Muscle of arm (tissue), 12 donors: ENCODE results near the gene ELAVL3. TPM values are rescaled to one million over a fixed set of nuclear protein-coding genes. Genes with fewer than 3 reads are reported as not detected.
"Not testable (repeated sequence)": the region's sequence is repeated elsewhere in the genome, so short reads cannot be mapped to it uniquely, and the experiment has no call there.

Experiments
- DNase-seq: peaks from one replicate; pipeline ENCODE4 v3.0.0-alpha.2; 2013
- polyA plus RNA-seq, 12 donors: library from polyadenylated mRNA; unstranded; fragments of 120-200 nt; gene quantifications; one replicate each; pipeline ENCODE4 v1.2.1, GENCODE V29; 2013; ENCODE audit not compliant: insufficient read length in 12 of 12

The ELAVL3 gene
- polyA plus RNA-seq, 12 donors: 0.05 to 4.3 (median 0.21) TPM; not detected in 5

DNA sequence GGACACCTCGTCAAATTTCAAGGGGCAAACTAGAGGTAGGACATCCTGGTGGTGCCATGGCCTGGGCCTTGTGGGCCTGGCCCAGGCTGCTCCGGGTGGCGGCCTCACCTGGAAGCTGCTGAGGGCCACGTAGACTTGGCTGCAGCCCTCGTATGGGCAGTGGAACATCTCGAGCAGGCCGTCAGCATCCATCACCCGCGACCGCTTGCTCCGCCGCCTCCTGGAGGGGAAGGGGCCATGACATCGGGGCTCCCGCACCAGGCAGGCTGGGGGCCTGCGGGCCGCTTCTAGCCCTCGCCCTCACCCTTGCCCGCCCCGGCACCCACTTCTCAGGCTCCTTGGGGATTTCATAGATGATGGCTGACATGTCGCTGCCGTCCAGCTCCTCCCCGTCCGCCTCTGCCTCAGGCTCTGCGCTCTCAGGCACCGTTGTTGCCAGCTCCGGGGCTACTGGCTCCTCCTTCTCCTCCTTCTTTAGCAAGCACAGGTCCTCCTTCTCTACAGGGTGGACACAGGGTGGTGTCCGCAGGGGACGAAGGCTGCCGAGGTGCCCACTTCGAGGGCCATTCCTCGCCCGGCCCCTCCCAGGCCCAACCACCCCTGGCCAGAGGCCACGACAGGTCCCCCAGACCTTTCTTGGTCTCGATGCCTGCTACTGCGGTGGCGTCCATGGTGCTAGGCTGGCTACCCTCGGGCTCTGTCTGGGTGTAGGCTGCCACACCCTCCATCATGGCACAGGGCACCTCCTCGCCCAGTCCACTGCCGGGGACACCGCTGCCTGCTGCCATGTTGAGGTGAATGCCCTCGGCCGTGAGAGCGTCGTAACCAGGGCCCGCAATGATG, 6.0 kb upstream of the ELAVL3 start:
- DNase-seq: no peak

DNA sequence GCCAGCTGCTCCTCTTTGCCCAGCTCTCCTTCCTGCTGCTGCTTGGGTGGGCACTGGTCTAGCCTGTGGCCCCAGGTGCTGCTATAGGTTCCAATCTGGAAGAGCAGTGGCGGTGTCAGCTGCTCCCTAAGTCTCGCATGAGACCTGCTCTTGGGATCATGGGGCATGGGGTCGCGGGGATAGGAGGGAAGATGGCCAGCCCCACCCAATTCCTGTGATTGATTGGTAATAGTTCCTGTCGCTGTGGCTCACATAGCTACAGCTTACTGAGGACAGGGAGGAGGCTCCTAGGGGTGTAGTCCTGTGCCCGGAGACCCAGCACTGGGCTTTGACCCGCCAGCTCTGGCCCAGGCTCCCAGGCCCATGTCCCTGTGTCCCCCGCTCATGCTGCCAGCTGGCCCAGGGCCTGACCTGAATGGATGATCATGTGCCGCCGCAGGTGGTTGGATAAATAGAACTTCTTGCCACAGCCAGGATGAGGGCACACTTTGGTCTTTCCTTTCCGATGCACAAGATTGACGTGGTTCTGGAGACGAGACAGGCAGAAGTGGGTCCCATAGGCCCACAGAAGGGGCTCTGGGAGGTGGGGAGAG, 4.5 kb upstream of the ELAVL3 start:
- no peak for DNase-seq

DNA sequence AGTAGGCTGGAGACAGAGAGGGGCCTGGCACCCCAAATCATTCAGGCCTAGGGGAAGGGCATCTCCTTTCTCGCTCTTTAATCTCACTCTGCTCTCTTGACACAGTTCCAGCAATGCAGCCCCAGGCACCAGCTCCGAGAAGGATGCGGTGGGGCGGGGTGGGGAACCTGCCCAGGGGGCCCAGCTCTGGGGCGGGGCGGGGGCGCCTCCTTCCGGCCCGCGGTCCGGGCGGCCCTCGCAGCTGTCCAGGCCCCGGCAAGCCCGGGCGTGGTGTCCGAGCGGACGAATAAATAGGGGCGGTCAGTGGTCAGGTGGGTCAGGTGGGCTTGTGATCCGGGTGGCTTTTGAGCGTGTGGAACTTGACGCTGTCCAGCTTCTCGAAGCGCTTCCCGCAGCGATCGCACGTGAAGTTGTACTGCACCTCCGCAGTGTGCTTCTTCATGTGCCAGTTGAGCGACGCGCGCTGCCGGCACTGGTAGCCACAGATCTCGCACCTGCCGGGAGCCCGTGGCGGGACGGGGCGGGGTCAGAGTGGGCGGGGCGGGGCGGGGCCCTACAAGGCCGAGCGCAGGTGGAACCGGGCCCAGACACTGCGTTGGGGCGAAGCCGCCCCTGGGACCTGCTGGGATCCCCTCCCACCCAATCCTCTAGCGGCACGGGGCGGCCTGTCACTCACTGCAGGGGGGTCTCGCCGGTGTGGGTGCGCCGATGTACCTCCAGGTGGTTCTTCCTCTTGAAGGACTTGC, 2.7 kb upstream of the ELAVL3 start:
- no peak for DNase-seq

DNA sequence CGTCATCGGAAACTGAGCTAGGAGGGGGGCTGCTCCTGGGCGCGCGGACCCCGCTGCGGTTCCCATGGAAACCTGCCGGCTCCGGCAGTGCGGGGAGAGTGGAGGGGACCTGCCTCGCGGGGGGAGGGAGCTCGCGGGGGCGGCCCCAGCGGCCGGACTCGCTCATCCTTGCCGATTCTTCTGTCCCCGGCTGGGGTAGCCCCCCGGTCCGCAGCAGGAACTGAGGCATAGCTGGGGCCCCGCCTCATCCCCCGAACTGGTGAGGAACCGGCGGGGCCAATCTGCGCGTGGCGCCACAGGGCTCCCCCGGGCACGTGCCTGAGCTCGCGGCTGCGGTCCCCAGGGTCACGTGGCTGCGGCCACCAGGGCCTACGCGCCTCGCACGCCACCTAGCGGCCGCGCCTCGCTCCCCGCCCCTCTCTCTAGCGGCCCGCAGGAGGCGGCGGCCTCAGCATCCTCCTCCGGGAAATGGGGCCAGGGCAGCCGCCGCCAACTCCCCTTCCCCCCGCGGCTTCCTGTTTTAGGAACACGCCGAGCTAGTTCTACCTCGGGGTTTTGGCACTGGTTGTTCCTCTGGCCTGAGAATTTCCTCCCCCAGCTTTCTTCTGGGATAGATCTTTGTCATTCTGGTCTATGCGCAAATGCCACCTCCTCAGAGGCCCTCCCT, 1.7 kb upstream of the ELAVL3 start:
- peak; percentile 75 for DNase-seq

DNA sequence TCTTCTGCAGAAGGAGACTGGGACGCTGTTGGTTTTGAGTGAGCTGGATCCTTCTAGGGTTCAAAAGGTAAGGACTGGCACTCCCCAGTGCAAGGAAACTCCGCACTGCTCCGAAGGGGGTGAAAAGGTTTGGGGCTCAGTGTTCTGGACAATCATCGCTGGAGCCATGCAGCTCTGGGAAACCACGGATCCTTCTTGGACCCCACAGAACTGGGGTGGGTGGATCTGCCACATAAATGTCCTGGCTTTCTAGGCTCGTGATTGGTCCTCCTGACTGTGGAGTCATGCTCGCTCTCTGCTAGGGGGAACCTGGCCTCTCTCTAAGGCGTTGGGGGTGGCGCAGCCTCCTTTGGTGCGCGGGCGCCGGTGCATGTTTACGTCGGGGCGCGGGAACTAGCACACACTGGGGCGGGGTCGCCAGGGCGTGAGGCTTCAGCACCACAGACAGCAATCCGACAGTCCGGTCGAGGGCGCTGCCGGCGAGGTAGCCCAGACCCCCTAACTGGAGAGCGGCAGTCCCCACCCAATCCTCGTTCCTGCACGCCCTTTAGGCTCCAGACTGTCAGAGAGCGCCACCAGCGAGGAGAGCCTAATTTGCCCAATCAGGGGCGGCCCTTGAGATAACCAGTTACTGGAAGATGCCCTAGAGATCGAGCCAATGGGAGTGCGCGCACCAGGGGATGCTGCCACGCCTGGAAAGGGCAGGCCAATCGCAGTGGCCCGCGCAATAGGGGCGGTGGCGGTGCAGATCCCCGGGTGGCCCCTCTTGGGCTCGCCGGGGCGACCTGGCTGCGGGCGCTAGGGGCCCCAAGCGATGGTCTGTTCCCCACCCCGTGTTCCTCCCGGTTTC, 913 bp upstream of the ELAVL3 start:
- DNase-seq: peak; percentile 35

DNA sequence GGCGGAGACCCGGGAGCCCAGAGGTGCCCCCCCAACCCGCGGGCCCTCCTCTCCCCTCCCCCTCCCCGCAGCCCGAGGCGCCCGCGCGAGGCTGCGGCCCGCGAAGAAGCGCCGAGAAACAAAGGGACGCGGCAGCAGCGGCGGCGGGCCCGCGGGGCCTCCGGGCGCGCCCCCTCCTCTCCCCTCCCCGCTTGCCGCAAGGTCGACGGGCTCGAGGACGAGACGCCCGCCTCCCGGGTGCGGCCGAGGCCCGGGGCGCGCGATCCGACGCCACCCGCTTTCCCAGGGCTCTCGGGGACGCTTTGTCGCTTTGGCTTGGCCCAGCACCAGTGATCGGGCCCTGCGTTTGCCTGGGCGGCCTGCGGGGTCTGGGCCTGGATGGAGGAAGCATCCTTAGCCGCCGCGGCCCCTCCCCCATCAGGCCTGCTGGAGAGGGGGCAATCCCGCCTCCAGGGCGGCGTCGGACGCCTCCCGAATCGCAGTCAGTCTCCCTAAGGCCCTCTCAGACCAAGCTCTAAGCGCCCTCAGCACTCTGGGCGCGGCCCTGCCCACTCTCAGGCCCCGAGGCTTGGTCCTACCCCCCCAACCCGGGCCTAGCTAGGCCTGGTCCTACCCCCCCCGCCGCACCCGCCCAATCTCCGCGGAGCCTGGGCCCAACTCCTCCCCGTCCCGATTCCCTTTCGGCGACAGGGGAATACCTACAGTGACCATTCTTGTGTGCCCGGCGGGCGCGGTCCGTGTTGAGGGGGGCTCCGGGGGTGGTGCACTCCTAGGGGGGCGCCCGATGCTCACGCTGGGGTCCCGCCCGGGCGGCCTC, 740 bp downstream of the ELAVL3 start:
- no peak for DNase-seq

DNA sequence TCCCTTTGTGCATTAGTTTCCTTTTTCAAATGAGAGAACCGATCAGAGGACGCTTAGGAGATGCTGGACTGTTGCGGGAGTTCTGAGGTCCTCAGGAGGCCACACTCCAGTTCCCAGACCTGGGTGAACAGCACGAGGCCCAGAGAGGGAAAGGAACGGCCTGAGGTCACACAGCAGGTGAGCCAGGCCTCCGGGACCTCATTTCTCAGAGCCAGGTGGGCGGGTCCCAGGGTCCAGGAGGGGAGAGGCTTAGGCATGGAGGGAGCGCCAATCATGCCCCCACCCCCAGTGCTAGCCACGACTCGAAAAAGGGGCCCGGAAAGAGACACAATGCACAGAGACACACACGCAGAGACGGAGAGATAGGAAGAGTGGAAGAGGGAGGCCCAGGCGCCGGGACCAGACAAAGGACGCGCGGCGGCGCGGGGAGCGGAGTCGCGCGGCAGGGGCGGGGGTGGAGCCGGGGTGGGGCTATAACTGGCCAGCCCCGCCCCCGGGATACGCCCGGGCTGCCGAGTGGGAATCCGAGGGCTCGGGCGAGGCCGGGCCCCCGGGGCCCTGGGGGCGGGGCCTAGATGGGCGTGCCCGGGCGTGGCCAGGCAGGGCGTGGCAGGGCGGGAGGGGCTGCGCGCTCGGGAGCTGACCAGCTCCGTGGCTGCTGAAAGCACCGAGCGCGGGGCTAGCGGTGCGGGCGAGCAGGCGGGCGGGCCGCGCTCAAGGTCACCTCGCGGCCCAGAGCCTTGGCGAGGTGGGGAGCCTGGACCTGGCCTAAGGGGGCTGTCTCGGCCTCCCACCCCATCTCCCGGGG, 1.6 kb downstream of the ELAVL3 start:
- no peak for DNase-seq

DNA sequence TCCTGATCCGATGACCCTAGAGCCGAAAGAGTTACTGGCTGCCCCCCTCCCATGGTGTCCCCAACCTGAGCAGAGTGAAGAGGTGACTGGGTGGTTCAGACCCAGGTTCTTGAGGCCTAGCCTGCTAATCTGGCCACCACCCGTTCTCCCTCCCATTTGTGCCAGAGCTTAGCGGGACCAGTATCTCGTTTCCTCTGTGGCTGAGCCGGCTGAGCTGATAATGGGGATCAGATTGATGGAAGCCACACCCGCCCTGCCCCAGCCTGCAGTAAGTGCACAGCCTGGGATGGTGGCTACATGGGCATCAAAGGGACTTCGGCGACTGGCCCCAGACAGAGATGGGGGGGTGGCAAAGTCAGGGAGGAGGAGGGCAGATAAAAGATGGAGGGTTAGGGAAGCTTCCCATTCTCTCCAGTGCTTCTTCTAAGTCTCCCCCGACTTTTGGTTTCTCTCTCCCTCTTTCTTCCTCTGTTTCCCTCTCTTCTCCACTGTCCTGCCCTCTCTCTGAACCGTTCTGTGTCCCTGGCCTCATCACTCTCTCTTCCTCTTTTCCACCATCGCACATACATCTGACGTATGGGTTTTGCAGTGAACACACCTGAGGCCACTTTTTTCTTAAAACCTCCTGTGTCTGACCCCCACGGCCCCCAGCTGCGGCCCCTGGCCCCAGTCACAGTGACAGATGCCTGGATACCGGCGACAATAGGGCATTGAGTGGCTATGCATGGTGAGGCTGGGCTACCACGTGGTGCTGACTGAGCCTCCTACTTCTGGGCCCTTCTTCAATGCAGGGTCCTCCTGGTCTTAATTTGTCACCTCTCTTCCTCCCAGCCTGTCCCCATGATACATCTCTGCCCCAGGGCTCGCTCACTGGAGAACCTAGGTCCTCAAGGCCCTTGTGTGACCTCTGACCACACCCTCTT, 2.4 kb downstream of the ELAVL3 start:
- DNase-seq: no peak

DNA sequence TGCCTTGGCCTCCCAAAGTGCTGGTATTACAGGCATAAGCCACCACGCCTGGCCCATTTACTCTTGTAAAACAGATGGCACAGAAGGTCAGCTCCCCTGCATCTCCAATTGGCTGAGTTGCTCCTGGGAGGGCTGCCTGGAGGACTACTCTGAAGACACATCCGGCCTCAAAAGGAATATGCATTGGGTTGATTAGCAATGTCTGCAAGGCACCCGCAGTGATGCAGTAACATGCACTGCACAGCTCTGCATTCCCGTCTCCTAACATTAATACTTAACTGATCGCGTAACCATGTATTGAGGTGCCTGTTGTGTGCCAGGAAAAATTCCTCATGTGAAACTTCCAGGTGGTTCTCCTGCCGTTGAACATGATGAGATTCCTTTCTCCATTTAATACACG, 5.0 kb downstream of the ELAVL3 start:
- DNase-seq: no peak

DNA sequence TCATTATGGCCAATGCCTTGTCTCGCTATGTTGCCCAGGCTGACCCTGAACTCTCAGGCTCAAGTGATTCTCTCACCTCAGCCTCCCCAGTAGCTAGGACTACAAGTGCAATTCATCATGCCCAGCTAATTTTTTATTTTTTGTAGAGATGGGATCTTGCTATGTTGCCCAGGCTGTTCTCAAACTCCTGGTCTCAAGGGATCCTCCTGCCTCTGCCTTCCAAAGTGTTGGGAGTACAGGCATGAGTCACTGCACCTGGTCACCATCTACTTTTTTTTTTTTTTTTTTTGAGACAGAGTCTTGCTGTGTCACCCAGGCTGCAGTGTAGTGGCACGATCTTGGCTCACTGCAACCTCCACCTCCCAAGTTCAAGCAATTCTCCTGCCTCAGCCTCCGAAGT, 5.5 kb downstream of the ELAVL3 start:
- not testable (repeated sequence) for DNase-seq

DNA sequence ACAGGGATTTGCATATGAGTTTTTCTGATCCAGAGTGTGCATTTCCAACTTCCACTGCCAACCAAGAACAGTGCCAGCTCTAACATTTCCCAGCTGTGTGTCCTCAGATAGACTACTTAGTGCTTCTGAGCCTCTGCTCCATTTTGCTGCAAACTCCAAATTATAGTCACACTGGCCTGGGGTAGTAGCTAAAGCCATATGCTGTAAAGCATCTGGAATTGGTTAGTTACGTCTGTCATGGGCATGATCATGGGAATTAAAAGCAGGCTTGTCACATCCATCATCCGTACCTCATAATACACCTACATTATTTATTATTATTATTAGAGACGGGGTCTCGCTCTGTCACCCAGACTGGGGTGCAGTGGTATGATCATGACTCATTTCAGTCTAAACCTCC, 7.1 kb downstream of the ELAVL3 start:
- no peak for DNase-seq

DNA sequence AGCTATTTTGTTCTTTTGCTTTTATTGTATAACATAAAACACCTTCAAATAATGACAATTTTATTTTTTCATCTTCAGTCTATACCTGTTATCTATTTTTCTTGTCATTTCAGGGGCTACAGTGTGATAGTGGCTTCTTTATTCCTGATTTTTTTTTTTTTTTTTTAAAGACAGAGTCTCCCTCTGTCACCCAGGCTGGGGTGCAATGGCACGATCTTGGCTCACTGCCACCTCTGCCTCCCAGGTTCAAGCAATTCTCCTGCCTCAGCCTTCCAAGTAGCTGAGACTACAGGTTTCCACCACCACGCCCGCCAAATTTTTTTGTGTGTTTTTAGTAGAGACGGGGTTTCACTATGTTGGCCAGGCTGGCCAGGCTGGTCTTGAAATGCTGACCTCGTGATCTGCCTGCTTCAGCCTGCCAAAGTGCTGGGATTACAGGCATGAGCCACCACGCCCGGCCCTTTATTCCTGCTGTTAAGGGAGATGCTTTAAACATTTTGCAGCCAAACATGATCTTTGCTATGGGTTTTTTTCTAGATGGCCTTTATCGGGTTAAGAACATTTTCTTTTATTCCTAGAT, 12.5 kb downstream of the ELAVL3 start:
- not testable (repeated sequence) for DNase-seq

DNA sequence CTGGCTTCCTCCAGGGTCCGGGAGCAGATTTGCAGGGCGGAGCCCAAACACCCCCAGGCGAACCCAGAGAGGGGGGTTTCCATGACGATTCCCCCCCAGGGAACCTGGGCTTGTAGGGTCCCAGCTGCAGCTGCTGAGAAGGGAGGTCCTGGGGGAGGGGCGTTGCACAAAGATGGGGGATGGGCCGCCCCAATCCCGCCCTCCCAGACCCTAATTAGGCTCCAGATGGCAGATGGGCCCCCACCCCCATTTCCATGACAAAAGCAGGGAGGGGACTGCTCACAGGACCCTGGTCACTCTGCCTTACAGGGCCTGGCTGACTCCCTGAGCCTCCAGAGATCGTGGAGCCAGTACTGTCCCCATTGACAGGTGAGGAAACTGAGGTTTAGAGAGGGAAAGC, 15.2 kb downstream of the ELAVL3 start:
- DNase-seq: no peak

DNA sequence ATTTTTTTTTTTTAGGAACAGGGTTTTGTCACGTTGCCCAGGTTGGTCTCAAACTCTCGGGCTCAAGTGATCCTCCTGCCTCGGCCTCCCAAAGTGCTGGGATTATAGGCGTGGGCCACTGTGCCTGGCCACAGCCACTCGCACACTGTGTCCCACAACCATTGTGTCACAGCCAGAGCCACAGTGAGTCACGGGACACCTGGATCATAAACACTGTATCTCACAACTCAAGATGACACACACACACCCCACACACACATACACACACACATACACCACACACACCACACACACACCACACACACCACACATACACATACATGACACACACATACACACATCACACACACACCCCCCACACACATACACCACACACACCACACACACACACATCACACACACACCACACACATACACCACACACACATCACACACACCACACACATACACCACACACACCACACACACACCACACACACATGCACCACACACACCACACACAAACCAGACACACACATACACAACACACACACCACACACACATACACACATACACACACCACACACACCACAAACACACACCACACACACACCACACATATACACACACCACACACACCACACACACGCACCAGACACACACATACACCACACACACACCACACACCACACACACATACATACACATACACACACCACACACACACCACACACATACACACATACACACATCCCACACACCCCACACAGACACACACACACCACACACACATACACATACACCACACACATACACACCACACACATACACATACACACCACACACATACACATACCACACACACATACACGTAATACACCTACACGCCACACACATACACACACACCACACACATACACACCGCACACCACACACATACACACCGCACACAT, 16.2 kb downstream of the ELAVL3 start:
- no peak for DNase-seq

DNA sequence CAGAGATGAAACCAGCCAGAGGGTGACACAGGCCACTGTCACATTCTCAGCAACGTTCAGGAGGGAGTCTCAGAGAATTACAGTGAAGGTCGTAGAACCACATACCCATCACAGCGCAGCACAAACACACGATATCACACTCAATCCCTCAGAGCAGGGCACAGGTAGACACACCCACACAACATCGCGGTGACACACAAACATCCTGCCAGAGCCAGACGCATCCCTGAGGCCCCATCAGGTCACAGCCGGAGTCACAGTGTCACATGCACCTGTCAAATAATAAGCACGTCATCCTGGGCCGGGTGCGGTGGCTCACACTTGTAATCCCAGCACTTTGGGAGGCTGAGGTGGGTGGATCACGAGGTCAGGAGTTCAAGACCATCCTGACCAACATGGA, 17.5 kb downstream of the ELAVL3 start:
- DNase-seq: no peak

DNA sequence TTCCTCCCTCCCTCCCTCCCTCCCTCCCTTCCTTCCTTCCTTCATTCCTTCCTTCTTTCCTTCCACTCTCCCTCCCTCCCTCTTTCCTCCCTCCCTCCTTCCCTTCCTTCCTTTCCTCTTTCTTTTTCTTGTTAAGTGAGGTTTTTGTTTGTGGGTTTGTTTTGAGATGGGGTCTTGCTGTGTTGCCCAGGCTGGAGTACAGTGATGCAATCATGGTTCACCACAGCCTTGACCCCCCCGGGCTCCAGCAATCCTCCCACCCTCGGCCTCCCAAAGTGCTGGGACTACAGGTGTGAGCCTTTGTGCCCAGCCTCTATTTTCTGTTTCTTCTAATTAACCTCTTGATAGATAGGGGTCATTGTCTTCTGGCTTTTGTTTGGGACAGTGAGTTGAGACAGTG, 19.4 kb downstream of the ELAVL3 start:
- no peak for DNase-seq

DNA sequence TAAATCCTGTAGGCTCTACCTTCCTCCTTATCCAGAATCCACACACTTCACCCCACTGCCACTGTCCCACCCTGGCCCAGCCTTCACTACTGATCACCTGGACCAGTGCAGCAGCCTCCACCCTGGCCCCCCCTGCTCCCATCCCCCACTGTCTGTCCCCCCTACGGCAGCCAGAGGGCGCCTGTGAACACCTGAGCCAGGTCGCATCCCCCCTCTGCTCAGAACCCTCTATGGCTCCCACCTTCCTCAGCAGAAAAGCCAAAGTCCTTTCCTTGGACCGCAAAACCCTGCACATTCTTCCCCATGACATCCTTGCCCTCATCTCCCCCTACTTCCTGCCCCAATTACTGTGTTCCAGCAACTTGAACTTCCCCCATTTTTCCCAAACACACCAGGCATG, 20.6 kb downstream of the ELAVL3 start:
- DNase-seq: no peak
